ENCODE measurements around the gene CEACAM3. TPM values are rescaled to one million over a fixed set of nuclear protein-coding genes. Genes with fewer than 3 reads are reported as not detected.

Gene CEACAM3
- total and polyA plus RNA-seq, 4 donors, result 0.37 to 0.70 (median 0.59) TPM; not detected in 1

GRCh38 chr19:41810301-41810700 lies 13.9 kb downstream of the CEACAM3 start:
- Histone ChIP-seq H3K27ac (ENCODE audit: low read depth in 1 of 2, low read length in 2 of 2) (peak overlapping the region; percentile 47 to 70), H3K4me3 (ENCODE audit: low read depth in 1 of 3, low read length in 3 of 3) (no peak overlapping the region), H3K27me3 (ENCODE audit: control insufficient read depth in 4 of 4, insufficient read depth in 4 of 4, low read length in 3 of 4) (peaks cover 0 to 2% (median 0%) of the 10 kb centered on the region in 4 donors), H3K4me1 (ENCODE audit: control insufficient read depth in 4 of 4, insufficient read depth in 4 of 4, low read length in 3 of 4) (peaks cover 0 to 3% (median 0%) of the 10 kb centered on the region in 4 donors), H3K9ac (ENCODE audit: low read depth in 1 of 2, low read length in 2 of 2) (no peak overlapping the region), H3K36me3 (ENCODE audit: control insufficient read depth in 4 of 4, insufficient read depth in 3 of 4, low read depth in 1 of 4, low read length in 3 of 4) (no peaks in the 10 kb centered on the region), H3K9me3 (ENCODE audit: control insufficient read depth in 4 of 4, low read length in 3 of 4) (no peaks in the 10 kb centered on the region)
- TF ChIP-seq RXRA (IDR thresholded peaks at IDR 0.05) (no peak), NR2F2 (IDR thresholded peaks at IDR 0.05) (no peak), MAX (IDR thresholded peaks at IDR 0.05) (no peak), TAF1 (conservative IDR thresholded peaks at IDR 0.05) (no peak), ZBTB33 (IDR thresholded peaks at IDR 0.05) (no peak), YY1 (IDR thresholded peaks at IDR 0.05) (no peak), GABPA (IDR thresholded peaks at IDR 0.05 in 1 of 2, conservative IDR thresholded peaks at IDR 0.05 in 1 of 2) (no peak), CTCF (IDR thresholded peaks at IDR 0.05; ENCODE audit: low read depth, low read length, missing input control) (no peak)
- no peak for DNase-seq (ENCODE audit: low spot score)
- 57% methylated on average over 4 of the region's 4 CpGs for WGBS

- peak overlapping the region in 1 of 2 donors; percentile 70 for H3K27ac ChIP-seq (ENCODE audit: low read depth in 1 of 2, low read length in 2 of 2)
- H3K36me3 ChIP-seq (ENCODE audit: control insufficient read depth in 4 of 4, insufficient read depth in 3 of 4, low read depth in 1 of 4, low read length in 3 of 4), result no peaks in the 10 kb centered on the region
- H3K9ac ChIP-seq (ENCODE audit: low read depth in 1 of 2, low read length in 2 of 2), result no peak overlapping the region
- WGBS, result 62% methylated on average over 3 of the region's 3 CpGs
- H3K4me1 ChIP-seq (ENCODE audit: control insufficient read depth in 4 of 4, insufficient read depth in 4 of 4, low read length in 3 of 4), result peaks cover 0 to 3% (median 0%) of the 10 kb centered on the region in 4 donors
- H3K27me3 ChIP-seq (ENCODE audit: control insufficient read depth in 4 of 4, insufficient read depth in 4 of 4, low read length in 3 of 4), result peaks cover 0 to 2% (median 0%) of the 10 kb centered on the region in 4 donors
- H3K4me3 ChIP-seq (ENCODE audit: low read depth in 1 of 3, low read length in 3 of 3), result no peak overlapping the region
- no peak for DNase-seq (ENCODE audit: low spot score)
- TF ChIP-seq TAF1 (conservative IDR thresholded peaks at IDR 0.05) (no peak), HNF4A (conservative IDR thresholded peaks at IDR 0.05) (no peak), EGR1 (IDR thresholded peaks at IDR 0.05; ENCODE audit: low read depth in 2 of 2) (no peak), CTCF (IDR thresholded peaks at IDR 0.05; ENCODE audit: low read depth, low read length, missing input control) (no peak), RAD21 (IDR thresholded peaks at IDR 0.05) (no peak), YY1 (IDR thresholded peaks at IDR 0.05) (no peak), FOXA1 (IDR thresholded peaks at IDR 0.05) (no peak), NR2F2 (IDR thresholded peaks at IDR 0.05) (no peak), MAX (IDR thresholded peaks at IDR 0.05) (no peak), ZBTB33 (IDR thresholded peaks at IDR 0.05) (no peak), ATF3 (IDR thresholded peaks at IDR 0.05) (no peak), FOXA2 (IDR thresholded peaks at IDR 0.05) (no peak), RXRA (IDR thresholded peaks at IDR 0.05) (no peak), REST (IDR thresholded peaks at IDR 0.05) (no peak), HNF4G (IDR thresholded peaks at IDR 0.05) (no peak), SP1 (IDR thresholded peaks at IDR 0.05) (no peak), JUND (IDR thresholded peaks at IDR 0.05) (no peak), GABPA (IDR thresholded peaks at IDR 0.05 in 1 of 2, conservative IDR thresholded peaks at IDR 0.05 in 1 of 2) (no peak)
- no peaks in the 10 kb centered on the region for H3K9me3 ChIP-seq (ENCODE audit: control insufficient read depth in 4 of 4, low read length in 3 of 4)
Observed at GRCh38 chr19:41811036-41811435, 14.6 kb downstream of the CEACAM3 start.

Measured in liver (tissue), 9 donors.